Natural killer cell (primary cell): ENCODE measurements around the gene MYLK. TPM values are rescaled to one million over a fixed set of nuclear protein-coding genes. Genes with fewer than 3 reads are reported as not detected.

ENCODE experiments used
- ATAC-seq, 3 donors: fragments of 150-1000 bp in 2 of 3; fragments of 200-7000 bp in 1 of 3; cut with Tn5 transposase; 1 replicate in 1 of 3; 2 replicates in 2 of 3; pipeline ENCODE4 v1.10.0; 2021; ENCODE audit warnings: mild to moderate bottlenecking in 2 of 3, moderate library complexity in 2 of 3
- DNase-seq, 2 donors: peaks; one replicate each; pipeline versions ENCODE4 v3.0.0 to v3.0.0-alpha.2; 2013 to 2021; ENCODE audit warnings: mixed read lengths in 1 of 2
- H3K27ac ChIP-seq: one replicate; pipeline ENCODE4 v1.5.1; 2013; ENCODE audit warnings: mild to moderate bottlenecking, low read length
- H3K27me3 ChIP-seq: one replicate; pipeline ENCODE4 v1.6.1; 2013; ENCODE audit warnings: low read length; ENCODE audit not compliant: control insufficient read depth, insufficient read depth
- H3K36me3 ChIP-seq: one replicate; pipeline ENCODE4 v1.6.1; 2013; ENCODE audit warnings: low read length; ENCODE audit not compliant: control insufficient read depth, insufficient read depth
- H3K4me1 ChIP-seq: one replicate; pipeline ENCODE4 v1.6.1; 2013; ENCODE audit warnings: low read length; ENCODE audit not compliant: control insufficient read depth, insufficient read depth
- H3K4me3 ChIP-seq: one replicate; pipeline ENCODE4 v1.5.1; 2013; ENCODE audit warnings: low read length
- H3K9me3 ChIP-seq: one replicate; pipeline ENCODE4 v1.6.1; 2013; ENCODE audit warnings: low read length; ENCODE audit not compliant: control insufficient read depth, insufficient read depth
- H3K27ac Mint-ChIP-seq, 2 donors: one replicate each; pipeline ENCODE4 v1.8.0; 2022; ENCODE audit warnings: mild to moderate bottlenecking in 2 of 2, mixed read lengths in 2 of 2, moderate library complexity in 1 of 2
- H3K27me3 Mint-ChIP-seq, 2 donors: one replicate each; pipeline ENCODE4 v1.8.0; 2022; ENCODE audit warnings: low read depth in 2 of 2, mixed read lengths in 2 of 2
- H3K36me3 Mint-ChIP-seq: one replicate; pipeline ENCODE4 v1.8.0; 2022; ENCODE audit warnings: mixed read lengths
- H3K4me1 Mint-ChIP-seq, 2 donors: one replicate each; pipeline ENCODE4 v1.8.0; 2022; ENCODE audit warnings: mixed read lengths in 2 of 2
- H3K4me3 Mint-ChIP-seq: one replicate; pipeline ENCODE4 v1.8.0; 2022; ENCODE audit warnings: mild to moderate bottlenecking, moderate library complexity, mixed read lengths
- H3K9me3 Mint-ChIP-seq, 2 donors: one replicate each; pipeline ENCODE4 v1.8.0; 2022; ENCODE audit warnings: mixed read lengths in 2 of 2
- WGBS: methylation state at CpG from one replicate; pipeline ENCODE4 v1.1.7; 2013; ENCODE audit warnings: missing lambda C conversion rate; ENCODE audit not compliant: insufficient coverage; 5-methylcytosine and 5-hydroxymethylcytosine counted together
- intact Hi-C: fragments of 100-400 bp; cut with micrococcal nuclease; formaldehyde crosslinking; loops from one replicate; pipeline ENCODE4 v1.14.2; 2022
- total RNA-seq, 4 donors: library from RNA; stranded (reverse); fragments of 120-200 nt in 1 of 4; gene quantifications; one replicate each; pipeline versions ENCODE4 v1.2.3 to v1.2.4, GENCODE V29; 2013 to 2022
- TF ChIP-seq, protein P1 (sequence below): fragments of 200-600 bp; IDR thresholded peaks from one replicate; pipeline ENCODE4 v1.8.0; 2022; ENCODE audit warnings: antibody characterized with exemption

The MYLK gene
- total RNA-seq, 3 donors from 2014 or later (not counting 1 experiment from before 2014, with no cell fraction given), result 0.39 to 5.4 (median 3.4) TPM

DNA sequence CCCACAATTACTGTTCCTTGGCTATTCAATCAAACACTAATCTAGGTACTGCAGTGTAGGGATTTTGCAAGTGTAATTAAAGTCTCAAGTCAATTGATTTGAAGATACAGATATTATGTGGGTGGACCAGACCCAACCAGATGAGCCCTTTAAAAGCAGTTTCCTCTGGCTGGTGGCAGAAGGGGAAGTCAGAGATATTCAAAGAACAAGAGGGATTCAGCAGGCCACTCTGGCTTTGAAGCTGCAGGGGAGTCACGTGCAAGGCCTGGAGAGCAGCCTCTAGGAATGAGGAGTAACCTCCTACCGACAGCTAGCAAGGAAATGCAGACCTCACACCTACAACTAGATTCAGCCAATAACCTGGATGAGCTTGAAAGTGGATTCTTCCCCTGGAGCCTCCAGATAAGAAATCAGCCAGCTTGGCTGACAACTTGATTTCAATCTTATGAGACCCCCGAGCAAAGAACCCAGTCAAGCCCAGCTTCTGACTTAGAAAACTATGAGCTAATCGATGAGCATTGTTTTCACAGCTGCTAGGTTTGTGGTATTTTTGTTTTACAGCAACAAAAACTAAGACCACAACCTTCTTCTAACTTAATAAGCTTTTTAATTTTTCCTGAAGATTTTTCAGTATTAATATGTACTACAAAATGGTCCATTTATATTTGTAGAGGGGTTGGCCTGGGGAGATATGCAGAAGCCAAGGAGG is 312.7 kb downstream of the MYLK start:
- intact Hi-C loops, result no loop called here
- Histone ChIP-seq H3K27me3 (no peaks in the 10 kb centered on the region), H3K36me3 (peaks cover 2% of the 10 kb centered on the region), H3K27ac (no peak overlapping the region), H3K4me3 (no peak overlapping the region), H3K9me3 (no peaks in the 10 kb centered on the region), H3K4me1 (no peaks in the 10 kb centered on the region)
- Mint-ChIP-seq H3K4me1 (peaks cover 13 to 19% of the 10 kb centered on the region in 2 donors), H3K27me3 (no peaks in the 10 kb centered on the region), H3K27ac (no peak overlapping the region), H3K9me3 (no peaks in the 10 kb centered on the region), H3K36me3 (peaks cover 3% of the 10 kb centered on the region), H3K4me3 (no peak overlapping the region)
- TF ChIP-seq, protein P1, sequence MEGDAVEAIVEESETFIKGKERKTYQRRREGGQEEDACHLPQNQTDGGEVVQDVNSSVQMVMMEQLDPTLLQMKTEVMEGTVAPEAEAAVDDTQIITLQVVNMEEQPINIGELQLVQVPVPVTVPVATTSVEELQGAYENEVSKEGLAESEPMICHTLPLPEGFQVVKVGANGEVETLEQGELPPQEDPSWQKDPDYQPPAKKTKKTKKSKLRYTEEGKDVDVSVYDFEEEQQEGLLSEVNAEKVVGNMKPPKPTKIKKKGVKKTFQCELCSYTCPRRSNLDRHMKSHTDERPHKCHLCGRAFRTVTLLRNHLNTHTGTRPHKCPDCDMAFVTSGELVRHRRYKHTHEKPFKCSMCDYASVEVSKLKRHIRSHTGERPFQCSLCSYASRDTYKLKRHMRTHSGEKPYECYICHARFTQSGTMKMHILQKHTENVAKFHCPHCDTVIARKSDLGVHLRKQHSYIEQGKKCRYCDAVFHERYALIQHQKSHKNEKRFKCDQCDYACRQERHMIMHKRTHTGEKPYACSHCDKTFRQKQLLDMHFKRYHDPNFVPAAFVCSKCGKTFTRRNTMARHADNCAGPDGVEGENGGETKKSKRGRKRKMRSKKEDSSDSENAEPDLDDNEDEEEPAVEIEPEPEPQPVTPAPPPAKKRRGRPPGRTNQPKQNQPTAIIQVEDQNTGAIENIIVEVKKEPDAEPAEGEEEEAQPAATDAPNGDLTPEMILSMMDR, result no peak
- no peak for DNase-seq
- 60% methylated on average over 3 of the region's 4 CpGs for WGBS
- ATAC-seq, result no peak

DNA sequence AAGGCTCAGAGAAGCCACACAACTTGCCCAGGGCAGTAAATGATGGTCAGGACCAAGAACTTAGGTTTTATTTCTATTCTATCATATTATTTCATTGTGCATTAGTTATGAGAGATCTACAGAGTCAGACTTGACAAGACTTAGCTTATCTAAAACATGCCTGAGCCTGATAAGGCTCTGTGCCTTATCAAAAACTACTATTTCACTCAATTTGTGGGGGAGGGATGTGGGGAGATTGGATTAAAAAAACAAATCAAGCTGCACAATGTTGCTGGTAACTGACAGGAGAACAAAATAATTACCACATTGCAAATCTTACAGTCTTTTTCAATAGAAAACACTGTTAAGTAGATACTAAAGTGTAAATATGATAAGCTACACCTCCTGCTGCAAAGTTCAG is 315.3 kb downstream of the MYLK start:
- intact Hi-C loops, result no loop called here
- Histone ChIP-seq H3K27me3 (no peaks in the 10 kb centered on the region), H3K27ac (no peak overlapping the region), H3K9me3 (no peaks in the 10 kb centered on the region), H3K4me1 (no peaks in the 10 kb centered on the region), H3K4me3 (no peak overlapping the region), H3K36me3 (peaks cover 8% of the 10 kb centered on the region)
- DNase-seq, result no peak
- Mint-ChIP-seq H3K4me3 (no peak overlapping the region), H3K9me3 (no peaks in the 10 kb centered on the region), H3K4me1 (peaks cover 18 to 19% of the 10 kb centered on the region in 2 donors), H3K27me3 (no peaks in the 10 kb centered on the region), H3K27ac (no peak overlapping the region), H3K36me3 (no peaks in the 10 kb centered on the region)
- TF ChIP-seq, protein P1, result no peak
- ATAC-seq, result no peak

DNA sequence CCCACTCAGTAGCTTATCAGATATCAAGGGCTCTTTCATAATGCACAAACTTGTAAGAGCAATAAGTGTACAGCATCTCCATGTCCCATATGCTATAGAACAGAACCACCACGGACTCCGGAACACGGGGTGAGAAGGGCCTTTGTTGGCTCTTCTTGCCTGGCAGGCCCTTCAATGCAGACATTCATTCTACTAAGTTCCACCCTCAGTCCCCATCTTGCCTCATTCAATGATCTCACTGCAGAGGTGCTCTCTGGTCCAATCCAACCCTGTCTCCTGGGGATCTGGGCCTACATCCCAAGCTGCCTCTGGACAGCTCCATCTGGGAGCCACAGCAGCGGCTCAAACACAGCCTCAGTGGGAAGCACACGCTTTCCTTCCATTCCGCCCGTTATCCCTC is 316.1 kb downstream of the MYLK start:
- H3K9me3 ChIP-seq, result no peaks in the 10 kb centered on the region
- no peak overlapping the region for H3K4me3 ChIP-seq
- 98% methylated on average over 7 of the region's 7 CpGs for WGBS
- DNase-seq, result no peak
- no peaks in the 10 kb centered on the region for H3K9me3 Mint-ChIP-seq
- H3K36me3 ChIP-seq, result peaks cover 9% of the 10 kb centered on the region
- H3K27me3 ChIP-seq, result no peaks in the 10 kb centered on the region
- intact Hi-C loops, result no loop called here
- H3K27ac ChIP-seq, result no peak overlapping the region
- no peaks in the 10 kb centered on the region for H3K4me1 ChIP-seq
- no peaks in the 10 kb centered on the region for H3K27me3 Mint-ChIP-seq
- no peak overlapping the region for H3K27ac Mint-ChIP-seq
- peaks cover 19 to 26% of the 10 kb centered on the region in 2 donors for H3K4me1 Mint-ChIP-seq
- TF ChIP-seq, protein P1, result no peak
- no peak overlapping the region for H3K4me3 Mint-ChIP-seq
- ATAC-seq, result no peak
- no peaks in the 10 kb centered on the region for H3K36me3 Mint-ChIP-seq

DNA sequence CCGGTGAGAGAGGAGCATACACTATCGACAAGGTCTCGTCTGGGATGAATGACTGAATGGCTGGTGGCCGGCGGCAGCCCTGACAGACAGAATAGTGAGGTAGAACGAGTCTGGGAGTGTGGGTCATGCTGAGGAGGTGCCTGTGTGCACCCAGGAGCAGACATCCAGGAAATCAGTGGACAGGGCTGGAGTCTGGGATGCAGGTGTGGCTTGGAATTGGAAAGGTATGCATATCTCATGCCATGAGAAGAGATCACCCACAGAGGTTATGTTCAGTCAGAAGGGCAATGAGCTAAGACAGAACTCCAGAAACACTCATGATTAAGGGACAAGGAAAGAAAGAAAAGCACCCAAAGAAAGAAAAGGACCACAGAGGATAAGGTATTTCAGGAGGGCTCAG is 320.1 kb downstream of the MYLK start:
- DNase-seq, result no peak
- no peaks in the 10 kb centered on the region for H3K27me3 Mint-ChIP-seq
- WGBS, result 97% methylated on average over 6 of the region's 6 CpGs
- TF ChIP-seq, protein P1, result no peak
- H3K27ac Mint-ChIP-seq, result peak overlapping the region in 1 of 2 donors; percentile 61
- H3K9me3 ChIP-seq, result no peaks in the 10 kb centered on the region
- H3K4me1 ChIP-seq, result no peaks in the 10 kb centered on the region
- no peak for ATAC-seq
- H3K27me3 ChIP-seq, result no peaks in the 10 kb centered on the region
- peaks cover 9% of the 10 kb centered on the region for H3K36me3 ChIP-seq
- no peak overlapping the region for H3K27ac ChIP-seq
- intact Hi-C loops, result no loop called here
- H3K4me3 ChIP-seq, result no peak overlapping the region
- H3K4me1 Mint-ChIP-seq, result peaks cover 13 to 31% of the 10 kb centered on the region in 2 donors
- no peaks in the 10 kb centered on the region for H3K36me3 Mint-ChIP-seq
- H3K4me3 Mint-ChIP-seq, result no peak overlapping the region
- no peaks in the 10 kb centered on the region for H3K9me3 Mint-ChIP-seq
